NCI-H2171 treated with DMSO at 0.1 percent for 48 hours (cell line): ENCODE measurements around the gene ONECUT1.
A peak's percentile ranks its signal among the peaks of the same experiment; 100 is the strongest.

Experiments
- DNase-seq: peaks from one replicate; lab custom pipeline; 2025; lab: John Stamatoyannopoulos, UW

The ONECUT1 gene

GRCh38 chr15:52731732-52732470, 58.2 kb downstream of the ONECUT1 start:
- DNase-seq: no peak

GRCh38 chr15:52731004-52731403, 59.1 kb downstream of the ONECUT1 start:
- no peak for DNase-seq

- no peak for DNase-seq
These were observed 59.5 kb downstream of the ONECUT1 start for GRCh38 chr15:52730594-52730993.

GRCh38 chr15:52730173-52730572, 60.0 kb downstream of the ONECUT1 start:
- DNase-seq: no peak

GRCh38 chr15:52728899-52729298, 61.2 kb downstream of the ONECUT1 start:
- no peak for DNase-seq

GRCh38 chr15:52727815-52728214, 62.3 kb downstream of the ONECUT1 start:
- DNase-seq: peak; percentile 15

GRCh38 chr15:52726195-52726594, 63.9 kb downstream of the ONECUT1 start:
- no peak for DNase-seq

GRCh38 chr15:52718551-52718950, 71.6 kb downstream of the ONECUT1 start:
- no peak for DNase-seq

GRCh38 chr15:52717924-52718323, 72.2 kb downstream of the ONECUT1 start:
- DNase-seq: no peak

- no peak for DNase-seq
These were observed 72.7 kb downstream of the ONECUT1 start for GRCh38 chr15:52717481-52717880.

GRCh38 chr15:52716536-52716935, 73.6 kb downstream of the ONECUT1 start:
- DNase-seq: no peak

- no peak for DNase-seq
These were observed 74.7 kb downstream of the ONECUT1 start for GRCh38 chr15:52715411-52715810.

GRCh38 chr15:52714968-52715367, 75.2 kb downstream of the ONECUT1 start:
- DNase-seq: no peak

GRCh38 chr15:52710708-52711389, 79.3 kb downstream of the ONECUT1 start:
- no peak for DNase-seq

- no peak for DNase-seq
These were observed 80.0 kb downstream of the ONECUT1 start for GRCh38 chr15:52710050-52710707.

GRCh38 chr15:52709187-52709981, 80.8 kb downstream of the ONECUT1 start:
- no peak for DNase-seq
